Neural cell (in vitro differentiated cells): Measurements from ENCODE around the gene NEURL2.

ENCODE experiments used
- CTCF ChIP-seq: fragments of 450-650 bp; IDR thresholded peaks from 2 replicates; pipeline ENCODE4 v1.5.1; 2014; ENCODE audit warnings: antibody characterized with exemption, mild to moderate bottlenecking, moderate library complexity; ENCODE audit not compliant: poor library complexity, severe bottlenecking
- EP300 ChIP-seq: fragments of 450-650 bp; conservative IDR thresholded peaks from 2 replicates; pipeline ENCODE4 v1.6.1; 2014; ENCODE audit warnings: antibody characterized with exemption, mild to moderate bottlenecking, moderate library complexity; ENCODE audit not compliant: poor library complexity, severe bottlenecking
- EZH2 ChIP-seq: fragments of 200-600, 300-800 bp; shearing (Covaris generic), sonication (generic); IDR thresholded peaks from 2 replicates; pipeline ENCODE4 v1.6.1; 2014; ENCODE audit warnings: antibody characterized with exemption, low read length, borderline replicate concordance, mild to moderate bottlenecking; ENCODE audit not compliant: insufficient read depth, poor library complexity, severe bottlenecking
- MXI1 ChIP-seq: fragments of 450-650 bp; conservative IDR thresholded peaks from 2 replicates; pipeline ENCODE4 v1.6.1; 2014; ENCODE audit warnings: antibody characterized with exemption, mild to moderate bottlenecking; ENCODE audit not compliant: poor library complexity, severe bottlenecking
- POLR2AphosphoS5 ChIP-seq: IDR thresholded peaks from 2 replicates; pipeline ENCODE4 v1.6.1; 2012
- RAD21 ChIP-seq: fragments of 450-650 bp; conservative IDR thresholded peaks from 2 replicates; pipeline ENCODE4 v1.6.1; 2014; ENCODE audit warnings: antibody characterized with exemption, mild to moderate bottlenecking, moderate library complexity
- REST ChIP-seq: IDR thresholded peaks from 2 replicates; pipeline ENCODE4 v1.6.1; 2012; ENCODE audit warnings: borderline replicate concordance
- SMC3 ChIP-seq: fragments of 450-650 bp; conservative IDR thresholded peaks from 2 replicates; pipeline ENCODE4 v1.6.1; 2014; ENCODE audit warnings: antibody characterized with exemption, mild to moderate bottlenecking, moderate library complexity; ENCODE audit not compliant: poor library complexity
- TAF1 ChIP-seq: IDR thresholded peaks from 2 replicates; pipeline ENCODE4 v1.6.1; 2012; ENCODE audit warnings: low read depth

- no peak for TF ChIP-seq CTCF
- no peak for TF ChIP-seq EZH2
- TF ChIP-seq POLR2AphosphoS5, result no peak
- TF ChIP-seq EP300, result no peak
- TF ChIP-seq TAF1, result no peak
- no peak for TF ChIP-seq RAD21
- TF ChIP-seq SMC3, result no peak
- TF ChIP-seq REST, result no peak
- no peak for TF ChIP-seq MXI1
These were observed 45.6 kb downstream of the NEURL2 start for GRCh38 chr20:45845452-45845851.
